Memory B cell (primary cell): ENCODE measurements around the gene TMEM242.
A peak's percentile ranks its signal among the peaks of the same experiment; 100 is the strongest.
"Not testable (repeated sequence)": the region's sequence is repeated elsewhere in the genome, so short reads cannot be mapped to it uniquely, and the experiment has no call there.

Source experiments
- ATAC-seq: fragments of 150-1000 bp; cut with Tn5 transposase; 2 replicates; pipeline ENCODE4 v1.10.0; 2021; ENCODE audit warnings: low read depth, mild to moderate bottlenecking, moderate library complexity
- DNase-seq, 2 donors: peaks; one replicate each; pipeline ENCODE4 v3.0.0; 2022; ENCODE audit warnings: low spot score in 2 of 2
- H3K27ac Mint-ChIP-seq: one replicate; pipeline ENCODE4 v1.8.0; 2022; ENCODE audit warnings: mild to moderate bottlenecking, moderate library complexity, mixed read lengths
- H3K27me3 Mint-ChIP-seq: one replicate; pipeline ENCODE4 v1.8.0; 2022; ENCODE audit warnings: mixed read lengths
- H3K36me3 Mint-ChIP-seq: one replicate; pipeline ENCODE4 v1.8.0; 2022; ENCODE audit warnings: mild to moderate bottlenecking, mixed read lengths
- H3K4me1 Mint-ChIP-seq: one replicate; pipeline ENCODE4 v1.8.0; 2022; ENCODE audit warnings: mixed read lengths
- H3K4me3 Mint-ChIP-seq: one replicate; pipeline ENCODE4 v1.8.0; 2022; ENCODE audit warnings: mild to moderate bottlenecking, moderate library complexity, mixed read lengths
- H3K9me3 Mint-ChIP-seq: one replicate; pipeline ENCODE4 v1.8.0; 2022; ENCODE audit warnings: mixed read lengths

TMEM242 gene

GRCh38 chr6:157323255-157323965 lies at the start of gene TMEM242:
Gene TMEM242 (minus strand): TSS chr6:157323519. CDS start chr6:157323499, 20 bp downstream.
- peaks cover 5% of the 10 kb centered on the region for H3K27me3 Mint-ChIP-seq

GRCh38 chr6:157372501-157373280 lies 49.4 kb upstream of the TMEM242 start:
- peaks cover 22% of the 10 kb centered on the region for H3K4me1 Mint-ChIP-seq
- no peak overlapping the region for H3K4me3 Mint-ChIP-seq
- no peak for DNase-seq
- H3K27ac Mint-ChIP-seq: no peak overlapping the region
- H3K36me3 Mint-ChIP-seq: peaks cover 3% of the 10 kb centered on the region
- H3K27me3 Mint-ChIP-seq: peaks cover 5% of the 10 kb centered on the region
- H3K9me3 Mint-ChIP-seq: no peaks in the 10 kb centered on the region
- no peak for ATAC-seq

More at GRCh38 chr6:157323255-157323965, at the start of gene TMEM242:
- H3K4me3 Mint-ChIP-seq: peak within 1 kb of the TSS; percentile 95
- ATAC-seq: peak; percentile 95
- peak within 1 kb of the TSS; percentile 84 for H3K27ac Mint-ChIP-seq
- peaks cover 8% of the 10 kb centered on the region for H3K36me3 Mint-ChIP-seq
- DNase-seq: peak; percentile 90 to 97
- H3K4me1 Mint-ChIP-seq: peaks cover 12% of the 10 kb centered on the region
- no peaks in the 10 kb centered on the region for H3K9me3 Mint-ChIP-seq

- DNase-seq (no peak), ATAC-seq (no peak)
- Mint-ChIP-seq H3K4me1 (peaks cover 14% of the 10 kb centered on the region), H3K27ac (no peak overlapping the region), H3K9me3 (no peaks in the 10 kb centered on the region), H3K27me3 (peaks cover 8% of the 10 kb centered on the region), H3K36me3 (no peaks in the 10 kb centered on the region), H3K4me3 (no peak overlapping the region)
Measured at GRCh38 chr6:157370755-157371154, 47.4 kb upstream of the TMEM242 start.

- DNase-seq (no peak), ATAC-seq (no peak)
- Mint-ChIP-seq H3K9me3 (no peaks in the 10 kb centered on the region), H3K27me3 (peaks cover 11% of the 10 kb centered on the region), H3K4me3 (peak overlapping the region; percentile 5), H3K27ac (no peak overlapping the region), H3K4me1 (peaks cover 14% of the 10 kb centered on the region), H3K36me3 (no peaks in the 10 kb centered on the region)
Measured at GRCh38 chr6:157368359-157369049, 45.2 kb upstream of the TMEM242 start.

GRCh38 chr6:157366648-157367047 lies 43.3 kb upstream of the TMEM242 start:
- ATAC-seq: no peak
- Mint-ChIP-seq H3K9me3 (no peaks in the 10 kb centered on the region), H3K27ac (no peak overlapping the region), H3K4me3 (no peak overlapping the region), H3K36me3 (no peaks in the 10 kb centered on the region), H3K27me3 (peaks cover 16% of the 10 kb centered on the region), H3K4me1 (peaks cover 14% of the 10 kb centered on the region)
- no peak for DNase-seq

GRCh38 chr6:157364705-157365104 lies 41.4 kb upstream of the TMEM242 start:
- no peak for ATAC-seq
- DNase-seq: no peak
- Mint-ChIP-seq H3K9me3 (no peaks in the 10 kb centered on the region), H3K27ac (no peak overlapping the region), H3K4me3 (no peak overlapping the region), H3K27me3 (peaks cover 23% of the 10 kb centered on the region), H3K36me3 (no peaks in the 10 kb centered on the region), H3K4me1 (peaks cover 10% of the 10 kb centered on the region)

- H3K27me3 Mint-ChIP-seq: peaks cover 21% of the 10 kb centered on the region
- no peak for DNase-seq
- H3K27ac Mint-ChIP-seq: no peak overlapping the region
- ATAC-seq: no peak
- no peaks in the 10 kb centered on the region for H3K36me3 Mint-ChIP-seq
- no peaks in the 10 kb centered on the region for H3K4me1 Mint-ChIP-seq
- H3K9me3 Mint-ChIP-seq: no peaks in the 10 kb centered on the region
- H3K4me3 Mint-ChIP-seq: no peak overlapping the region
Measured at GRCh38 chr6:157361886-157362285, 38.6 kb upstream of the TMEM242 start.

GRCh38 chr6:157358287-157358686 lies 35.0 kb upstream of the TMEM242 start:
- Mint-ChIP-seq H3K4me3 (no peak overlapping the region), H3K27me3 (peaks cover 23% of the 10 kb centered on the region), H3K36me3 (no peaks in the 10 kb centered on the region), H3K27ac (no peak overlapping the region), H3K4me1 (no peaks in the 10 kb centered on the region), H3K9me3 (no peaks in the 10 kb centered on the region)
- no peak for ATAC-seq
- no peak for DNase-seq

GRCh38 chr6:157346373-157346772 lies 23.1 kb upstream of the TMEM242 start:
- Mint-ChIP-seq H3K27ac (no peak overlapping the region), H3K4me3 (no peak overlapping the region), H3K36me3 (peaks cover 4% of the 10 kb centered on the region), H3K9me3 (peaks cover 7% of the 10 kb centered on the region), H3K4me1 (no peaks in the 10 kb centered on the region), H3K27me3 (peaks cover 11% of the 10 kb centered on the region)
- DNase-seq: no peak
- ATAC-seq: no peak

- DNase-seq (no peak), ATAC-seq (no peak)
- peaks cover 14% of the 10 kb centered on the region for H3K27me3 Mint-ChIP-seq
- H3K36me3 Mint-ChIP-seq: peaks cover 3% of the 10 kb centered on the region
- H3K9me3 Mint-ChIP-seq: peaks cover 3% of the 10 kb centered on the region
- peaks cover 2% of the 10 kb centered on the region for H3K4me1 Mint-ChIP-seq
- H3K4me3 Mint-ChIP-seq: no peak overlapping the region
- no peak overlapping the region for H3K27ac Mint-ChIP-seq
Measured at GRCh38 chr6:157343732-157344131, 20.4 kb upstream of the TMEM242 start.

- H3K27ac Mint-ChIP-seq: no peak overlapping the region
- H3K9me3 Mint-ChIP-seq: no peaks in the 10 kb centered on the region
- H3K4me1 Mint-ChIP-seq: peaks cover 2% of the 10 kb centered on the region
- H3K27me3 Mint-ChIP-seq: peaks cover 9% of the 10 kb centered on the region
- H3K4me3 Mint-ChIP-seq: no peak overlapping the region
- DNase-seq: no peak
- no peak for ATAC-seq
- no peaks in the 10 kb centered on the region for H3K36me3 Mint-ChIP-seq
Measured at GRCh38 chr6:157339432-157339831, 16.1 kb upstream of the TMEM242 start.

GRCh38 chr6:157337751-157338150 lies 14.4 kb upstream of the TMEM242 start:
- no peak overlapping the region for H3K4me3 Mint-ChIP-seq
- no peak for DNase-seq
- H3K27me3 Mint-ChIP-seq: peaks cover 13% of the 10 kb centered on the region
- no peaks in the 10 kb centered on the region for H3K36me3 Mint-ChIP-seq
- no peak for ATAC-seq
- H3K4me1 Mint-ChIP-seq: peaks cover 5% of the 10 kb centered on the region
- no peaks in the 10 kb centered on the region for H3K9me3 Mint-ChIP-seq
- no peak overlapping the region for H3K27ac Mint-ChIP-seq

GRCh38 chr6:157337276-157337675 lies 14.0 kb upstream of the TMEM242 start:
- H3K27ac Mint-ChIP-seq, ATAC-seq, H3K4me3 Mint-ChIP-seq, H3K4me1 Mint-ChIP-seq, H3K36me3 Mint-ChIP-seq, DNase-seq, H3K9me3 Mint-ChIP-seq: not testable (repeated sequence)
- H3K27me3 Mint-ChIP-seq: peaks cover 13% of the 10 kb centered on the region

- Mint-ChIP-seq H3K36me3 (no peaks in the 10 kb centered on the region), H3K4me3 (no peak overlapping the region), H3K27ac (no peak overlapping the region), H3K27me3 (peaks cover 12% of the 10 kb centered on the region), H3K4me1 (peaks cover 8% of the 10 kb centered on the region), H3K9me3 (no peaks in the 10 kb centered on the region)
- no peak for ATAC-seq
- DNase-seq: no peak
Measured at GRCh38 chr6:157335829-157336228, 12.5 kb upstream of the TMEM242 start.
